ENCODE results near the gene CD40.

CD40 gene

DNA sequence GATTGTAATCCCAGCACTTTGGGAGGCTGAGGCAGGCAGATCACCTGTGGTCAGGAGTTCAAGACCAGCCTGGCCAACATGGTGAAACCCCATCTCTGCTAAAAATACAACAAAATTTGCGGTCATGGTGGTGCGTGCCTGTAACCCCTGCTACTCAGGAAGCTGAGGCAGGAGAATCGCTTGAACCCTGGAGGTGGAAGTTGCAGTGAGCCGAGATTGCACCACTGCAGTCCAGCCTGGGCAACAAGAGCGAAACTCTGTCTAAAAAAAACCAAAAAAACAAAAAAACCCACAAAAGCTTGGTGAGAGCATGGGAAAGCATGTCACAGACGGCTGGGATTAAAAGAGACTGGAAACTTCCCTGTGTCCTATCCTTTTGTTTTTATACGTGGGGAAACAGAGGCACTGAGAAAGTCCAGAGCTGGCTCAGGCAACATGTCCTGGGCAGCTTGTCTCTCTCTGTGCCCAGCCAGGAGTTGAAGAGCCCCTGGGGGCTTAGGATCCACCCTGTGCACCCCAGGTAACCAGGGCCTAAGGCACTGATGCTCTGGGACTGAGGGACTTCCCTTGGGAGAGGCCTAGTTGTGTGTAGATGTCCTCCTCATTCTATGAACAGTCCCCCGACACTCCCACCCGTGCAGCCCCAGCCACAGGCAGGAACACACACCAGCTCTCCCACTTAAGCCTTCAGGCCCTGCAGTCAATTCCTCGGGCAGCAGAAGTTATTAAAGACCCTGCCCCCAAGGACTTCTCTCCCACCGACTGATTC lies 16.0 kb downstream of the CD40 start:
- Histone ChIP-seq H3K27ac (no peak overlapping the region), H3K4me3 (IDR thresholded peaks at IDR 0.05; ENCODE audit: insufficient read depth, low read depth, low read length) (no peak overlapping the region), H3K4me1 (ENCODE audit: low read depth, poor library complexity, severe bottlenecking) (peaks cover 3% of the 10 kb centered on the region), H3K4me2 (no peak overlapping the region), H4K20me1 (ENCODE audit: insufficient read depth) (no peaks in the 10 kb centered on the region), H2AFZ (ENCODE audit: low read depth) (no peak overlapping the region), H3K36me3 (ENCODE audit: insufficient read depth) (no peaks in the 10 kb centered on the region), H3K27me3 (ENCODE audit: insufficient read depth, low read depth) (peaks cover 66% of the 10 kb centered on the region; the same call in 1 of the 2 replicates), H3K9ac (no peak overlapping the region), H3K79me2 (ENCODE audit: insufficient read depth, low read depth) (no peaks in the 10 kb centered on the region)
- no peak for TF ChIP-seq CTCF (conservative IDR thresholded peaks at IDR 0.05; ENCODE audit: low read depth, low read length)

- peaks cover 3% of the 10 kb centered on the region for H3K4me1 ChIP-seq (ENCODE audit: low read depth, poor library complexity, severe bottlenecking)
- H3K4me2 ChIP-seq: no peak overlapping the region
- no peaks in the 10 kb centered on the region for H3K79me2 ChIP-seq (ENCODE audit: insufficient read depth, low read depth)
- H3K27me3 ChIP-seq (ENCODE audit: insufficient read depth, low read depth): peaks cover 65% of the 10 kb centered on the region; the same call in 1 of the 2 replicates
- H3K9ac ChIP-seq: no peak overlapping the region
- no peak overlapping the region for H2AFZ ChIP-seq (ENCODE audit: low read depth)
- no peak overlapping the region for H3K27ac ChIP-seq
- H3K4me3 ChIP-seq (IDR thresholded peaks at IDR 0.05; ENCODE audit: insufficient read depth, low read depth, low read length): no peak overlapping the region
- no peaks in the 10 kb centered on the region for H4K20me1 ChIP-seq (ENCODE audit: insufficient read depth)
- TF ChIP-seq CTCF (conservative IDR thresholded peaks at IDR 0.05; ENCODE audit: low read depth, low read length): no peak
- no peaks in the 10 kb centered on the region for H3K36me3 ChIP-seq (ENCODE audit: insufficient read depth)
Observed at GRCh38 chr20:46134716-46135115, 16.6 kb downstream of the CD40 start.

DNA sequence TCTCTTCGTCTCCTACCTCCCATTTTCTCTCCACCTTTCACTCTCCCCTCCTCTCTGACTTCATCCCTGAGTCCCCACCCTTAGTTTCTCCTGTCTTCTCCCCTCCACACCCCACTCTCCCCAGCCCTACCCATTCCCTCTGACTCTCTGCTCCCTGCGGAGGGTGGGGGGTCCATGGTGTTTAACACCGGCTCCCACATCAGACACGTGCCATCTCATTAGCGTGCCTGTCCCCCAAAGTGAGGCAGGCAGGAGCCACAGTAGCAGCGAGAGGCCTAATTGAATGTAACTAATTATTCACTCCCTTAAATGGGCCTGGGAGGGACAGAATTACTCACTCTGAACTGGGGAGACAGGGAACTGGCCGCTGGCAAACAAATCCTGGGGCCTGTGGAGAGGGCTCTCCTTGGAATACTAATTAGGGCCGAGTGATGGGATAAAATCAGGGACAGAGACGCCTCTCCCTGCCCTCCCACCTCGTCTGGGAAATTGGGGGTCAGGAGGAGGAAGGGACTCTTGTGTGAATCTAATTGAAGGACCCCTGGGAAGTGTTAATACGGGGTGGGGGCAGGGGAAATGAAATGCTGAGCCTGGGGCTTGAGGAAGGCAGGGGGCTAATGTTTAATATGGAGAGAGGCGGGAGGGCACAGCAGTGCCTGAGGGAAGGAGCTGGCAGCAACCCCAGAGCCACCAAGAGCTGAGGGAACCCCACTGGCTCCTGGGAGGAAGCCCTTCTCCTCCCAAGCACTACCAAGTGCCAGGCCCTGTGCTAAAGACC lies 17.9 kb downstream of the CD40 start:
- no peaks in the 10 kb centered on the region for H4K20me1 ChIP-seq (ENCODE audit: insufficient read depth)
- no peak overlapping the region for H3K27ac ChIP-seq
- H3K9ac ChIP-seq: no peak overlapping the region
- no peaks in the 10 kb centered on the region for H3K36me3 ChIP-seq (ENCODE audit: insufficient read depth)
- no peak overlapping the region for H3K4me3 ChIP-seq (IDR thresholded peaks at IDR 0.05; ENCODE audit: insufficient read depth, low read depth, low read length)
- H3K27me3 ChIP-seq (ENCODE audit: insufficient read depth, low read depth): peaks cover 65% of the 10 kb centered on the region; the same call in 1 of the 2 replicates
- no peaks in the 10 kb centered on the region for H3K79me2 ChIP-seq (ENCODE audit: insufficient read depth, low read depth)
- no peak overlapping the region for H2AFZ ChIP-seq (ENCODE audit: low read depth)
- peaks cover 3% of the 10 kb centered on the region for H3K4me1 ChIP-seq (ENCODE audit: low read depth, poor library complexity, severe bottlenecking)
- H3K4me2 ChIP-seq: no peak overlapping the region
- TF ChIP-seq CTCF (conservative IDR thresholded peaks at IDR 0.05; ENCODE audit: low read depth, low read length): no peak

DNA sequence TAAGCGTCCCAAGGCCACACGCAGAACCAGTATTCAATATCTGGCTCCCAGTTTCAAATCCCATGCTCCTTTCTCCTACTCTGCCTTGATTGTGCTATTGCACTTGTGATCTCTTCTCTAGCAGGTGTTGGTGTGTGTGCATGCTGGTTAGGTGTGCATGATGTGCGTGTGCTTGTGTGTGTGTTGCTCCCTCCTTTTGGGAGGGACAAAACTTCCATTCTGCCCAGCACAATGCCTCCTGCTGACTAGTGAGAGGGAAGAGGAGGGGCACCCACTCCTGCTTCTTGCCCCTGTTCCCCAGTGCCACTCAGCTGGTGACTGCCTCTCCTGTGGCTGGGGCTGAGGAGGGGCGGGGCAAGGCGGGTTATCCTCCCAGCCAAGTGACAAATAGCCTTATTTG lies 19.7 kb downstream of the CD40 start:
- no peak overlapping the region for H3K27ac ChIP-seq
- H4K20me1 ChIP-seq (ENCODE audit: insufficient read depth): no peaks in the 10 kb centered on the region
- peaks cover 70% of the 10 kb centered on the region; the same call in 1 of the 2 replicates for H3K27me3 ChIP-seq (ENCODE audit: insufficient read depth, low read depth)
- H3K4me2 ChIP-seq: no peak overlapping the region
- no peaks in the 10 kb centered on the region for H3K36me3 ChIP-seq (ENCODE audit: insufficient read depth)
- peaks cover 3% of the 10 kb centered on the region for H3K4me1 ChIP-seq (ENCODE audit: low read depth, poor library complexity, severe bottlenecking)
- no peaks in the 10 kb centered on the region for H3K79me2 ChIP-seq (ENCODE audit: insufficient read depth, low read depth)
- no peak overlapping the region for H3K4me3 ChIP-seq (IDR thresholded peaks at IDR 0.05; ENCODE audit: insufficient read depth, low read depth, low read length)
- no peak overlapping the region for H2AFZ ChIP-seq (ENCODE audit: low read depth)
- TF ChIP-seq CTCF (conservative IDR thresholded peaks at IDR 0.05; ENCODE audit: low read depth, low read length): no peak
- H3K9ac ChIP-seq: no peak overlapping the region

Data from KMS-11 (cell line).